ENCODE results near the gene ZNF576. TPM values are rescaled to one million over a fixed set of nuclear protein-coding genes. Genes with fewer than 3 reads are reported as not detected.

Gene ZNF576
- total RNA-seq, 1 experiment from 2014 or later = 18.4 TPM

DNA sequence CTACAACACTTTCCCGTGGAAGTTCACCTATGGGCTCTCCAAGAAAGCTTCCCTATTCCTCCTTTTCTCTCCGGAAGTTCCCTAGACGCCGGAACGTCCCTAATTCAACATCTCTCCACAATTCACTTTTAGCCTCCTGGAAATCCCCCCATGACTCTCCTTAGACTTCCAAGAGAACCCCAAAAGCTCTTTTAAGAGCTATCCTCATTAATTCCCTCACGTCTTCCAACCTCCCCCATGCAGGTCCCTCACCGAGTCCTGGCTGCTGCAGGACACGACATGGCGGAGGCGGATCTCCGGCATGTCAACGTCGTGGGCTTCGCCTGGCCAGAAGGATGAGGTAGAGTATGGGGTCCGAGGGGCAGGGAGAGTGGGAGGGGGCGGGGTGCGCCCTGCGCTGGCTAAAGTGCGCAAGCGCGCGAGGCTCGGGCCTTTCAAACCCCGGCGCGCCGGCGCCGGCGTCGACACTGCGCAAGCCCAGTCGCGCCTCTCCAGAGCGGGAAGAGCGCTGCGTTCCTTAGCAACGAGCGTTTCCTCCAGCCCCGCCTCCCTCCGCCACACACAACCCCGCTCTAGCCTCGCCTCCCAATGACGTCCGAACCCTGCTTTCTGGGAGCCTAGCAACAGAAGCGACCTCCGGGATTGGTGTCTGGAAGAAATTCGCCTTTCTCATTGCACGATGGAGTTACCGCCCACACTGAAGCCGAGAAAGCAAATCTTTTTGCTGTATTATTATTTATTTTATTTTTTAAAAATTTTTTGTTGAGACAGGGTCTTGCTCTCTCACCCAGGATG, 21.0 kb upstream of the ZNF576 start, which contains the start of the genes PINLYP and XRCC1:
TSS of gene PINLYP (plus strand) at position 646 of the 795 bp plus-strand sequence. CDS start 1,391 bp downstream, outside the sequence.
TSS of gene XRCC1 (minus strand) at position 372 of the 795 bp plus-strand sequence. CDS start at position 303, 69 bp downstream.
- Mint-ChIP-seq H3K27me3 (ENCODE audit: insufficient read depth, unreplicated experiment) (peaks cover 14% of the 10 kb centered on the region), H3K9me3 (ENCODE audit: unreplicated experiment) (no peaks in the 10 kb centered on the region), H3K4me1 (ENCODE audit: insufficient read depth, unreplicated experiment) (peaks cover 12% of the 10 kb centered on the region), H3K4me3 (ENCODE audit: unreplicated experiment) (peak within 1 kb of the TSS; percentile 98), H3K36me3 (ENCODE audit: insufficient read depth, unreplicated experiment) (peaks cover 12% of the 10 kb centered on the region), H3K27ac (ENCODE audit: low read depth, unreplicated experiment) (peak within 1 kb of the TSS; percentile 98)
- no TSS peak for BruUV-seq (replicated peaks)
- intact Hi-C loops (cut with micrococcal nuclease) = loop anchor here (1.0 kb wide), 1 partner anchor 21 kb away; the partner anchor contains the start of genes IRGQ and ZNF576
- ChIA-PET POLR2A (interaction anchor here (0.7 to 3.0 kb wide), 7 partner anchors 20 to 176 kb away, joined by 3 to 55 read pairs (median 7); partner anchors contain the start of genes ETHE1, IRGQ, LYPD3 and ZNF575), CTCF (interaction anchor here (0.6 to 2.1 kb wide), 7 partner anchors 11 to 50 kb away, joined by 3 to 10 read pairs (median 3); no protein-coding TSS in a partner anchor)
- no peak for TF ChIP-seq CTCF (IDR thresholded peaks at IDR 0.05; ENCODE audit: unreplicated experiment)
- peak; percentile 99 for DNase-seq (ENCODE audit: unreplicated experiment)

- peaks cover 7% of the 10 kb centered on the region for H3K36me3 Mint-ChIP-seq (ENCODE audit: insufficient read depth, unreplicated experiment)
- DNase-seq (ENCODE audit: unreplicated experiment) = no peak
- POLR2A ChIA-PET = interaction anchor here (0.7 to 3.0 kb wide), 3 partner anchors 19 to 111 kb away, joined by 3 to 55 read pairs (median 19); partner anchors contain the start of genes ETHE1, IRGQ and ZNF576
- intact Hi-C loops (cut with micrococcal nuclease) = loop anchor here (1.0 kb wide), 1 partner anchor 20 kb away; the partner anchor contains the start of genes IRGQ and ZNF576
- peak overlapping the region; percentile 39 for H3K27ac Mint-ChIP-seq (ENCODE audit: low read depth, unreplicated experiment)
- peaks cover 14% of the 10 kb centered on the region for H3K27me3 Mint-ChIP-seq (ENCODE audit: insufficient read depth, unreplicated experiment)
- no peak for TF ChIP-seq CTCF (IDR thresholded peaks at IDR 0.05; ENCODE audit: unreplicated experiment)
- peaks cover 8% of the 10 kb centered on the region for H3K4me1 Mint-ChIP-seq (ENCODE audit: insufficient read depth, unreplicated experiment)
- CTCF ChIA-PET = interaction anchor here (0.7 to 0.8 kb wide), 2 partner anchors 18 to 32 kb away, joined by 3 to 4 read pairs; no protein-coding TSS in a partner anchor
- BruUV-seq (replicated peaks) = no TSS peak
- H3K4me3 Mint-ChIP-seq (ENCODE audit: unreplicated experiment) = peak overlapping the region; percentile 98
- H3K9me3 Mint-ChIP-seq (ENCODE audit: unreplicated experiment) = no peaks in the 10 kb centered on the region
Measured at GRCh38 chr19:43575955-43576878, 20.2 kb upstream of the ZNF576 start.

DNA sequence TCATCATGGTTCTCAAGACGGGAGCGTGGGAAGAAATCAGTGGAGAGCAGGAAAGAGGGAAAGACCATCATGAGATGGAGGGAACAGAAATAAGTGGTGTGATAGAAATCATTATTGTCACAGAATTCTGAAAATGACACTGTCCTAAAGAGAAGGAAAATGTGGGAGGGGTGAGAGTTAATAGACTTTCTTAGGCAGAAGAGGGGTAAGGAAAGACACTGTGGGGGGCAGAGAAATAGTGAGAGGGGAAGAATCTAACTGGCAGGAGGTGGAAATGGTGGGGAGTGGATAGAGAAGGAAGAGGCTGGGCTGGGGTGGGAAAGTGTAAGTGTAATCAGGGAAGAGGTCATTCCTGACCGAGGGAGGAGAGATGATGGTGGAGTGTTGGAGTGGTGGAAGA, 17.6 kb upstream of the ZNF576 start:
- H3K27me3 Mint-ChIP-seq (ENCODE audit: insufficient read depth, unreplicated experiment) = peaks cover 14% of the 10 kb centered on the region
- H3K27ac Mint-ChIP-seq (ENCODE audit: low read depth, unreplicated experiment) = no peak overlapping the region
- peaks cover 6% of the 10 kb centered on the region for H3K36me3 Mint-ChIP-seq (ENCODE audit: insufficient read depth, unreplicated experiment)
- H3K4me3 Mint-ChIP-seq (ENCODE audit: unreplicated experiment) = no peak overlapping the region
- no peaks in the 10 kb centered on the region for H3K4me1 Mint-ChIP-seq (ENCODE audit: insufficient read depth, unreplicated experiment)
- DNase-seq (ENCODE audit: unreplicated experiment) = no peak
- POLR2A ChIA-PET = no interaction called here
- H3K9me3 Mint-ChIP-seq (ENCODE audit: unreplicated experiment) = no peaks in the 10 kb centered on the region
- no TSS peak for BruUV-seq (replicated peaks)
- intact Hi-C loops (cut with micrococcal nuclease) = no loop called here
- TF ChIP-seq CTCF (IDR thresholded peaks at IDR 0.05; ENCODE audit: unreplicated experiment) = no peak
- CTCF ChIA-PET = interaction anchor here (2.0 kb wide), 1 partner anchor 16 kb away, joined by 10 read pairs; no protein-coding TSS in a partner anchor
